ENCODE data around the gene PLEKHJ1.

The PLEKHJ1 gene

GRCh38 chr19:2237869-2238153 is 1.7 kb upstream of the PLEKHJ1 start:
- H3K9me3 ChIP-seq: no peaks in the 10 kb centered on the region
- no peak for DNase-seq
- no peak for TF ChIP-seq CTCF (IDR thresholded peaks at IDR 0.05; ENCODE audit: low read depth, low read length)
- no peaks in the 10 kb centered on the region; the same call in none of the 2 replicates for H3K4me1 ChIP-seq
- H3K27me3 ChIP-seq: no peaks in the 10 kb centered on the region
- peaks cover 56% of the 10 kb centered on the region for H3K36me3 ChIP-seq
- peak overlapping the region; percentile 88 for H3K4me3 ChIP-seq (ENCODE audit: low read depth, low read length)

DNA sequence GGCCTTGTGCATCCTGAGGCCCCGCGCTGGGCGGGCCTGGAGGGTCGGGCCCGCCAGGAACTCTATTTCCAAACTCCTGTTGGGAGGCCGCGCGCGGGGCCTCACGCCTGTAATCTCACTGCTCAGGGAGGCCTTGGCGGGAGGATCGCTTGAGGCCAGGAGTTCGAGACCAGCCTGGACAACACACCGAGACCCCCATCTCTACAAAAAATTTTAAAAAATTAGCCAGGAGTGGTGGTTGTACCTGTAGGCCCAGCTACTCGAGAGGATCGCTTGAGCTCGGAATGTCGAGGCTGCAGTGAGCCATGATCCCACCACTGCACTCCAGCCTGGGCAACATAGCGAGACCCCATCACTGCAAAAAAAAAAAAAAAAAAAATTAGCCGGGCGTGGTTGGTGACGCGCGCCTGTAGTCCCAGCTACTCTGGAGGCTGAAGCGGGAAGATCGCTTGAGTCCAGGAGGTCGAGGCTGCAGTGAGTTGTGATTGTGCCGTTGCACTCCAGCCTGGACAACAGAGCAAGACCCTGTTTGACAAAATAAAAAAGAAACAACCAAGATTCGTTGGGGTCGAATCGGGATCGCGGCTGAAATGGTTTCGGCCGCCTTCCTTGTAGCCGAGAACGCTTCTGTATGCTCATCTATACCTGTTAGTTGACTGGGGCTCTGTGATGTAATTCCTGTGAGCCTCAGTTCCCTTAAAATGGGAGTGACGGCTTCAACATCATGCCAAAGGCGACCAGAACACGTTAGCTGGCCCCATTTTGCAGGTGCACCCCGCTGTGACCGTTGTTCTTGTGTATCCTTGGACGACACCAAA is 1.1 kb upstream of the PLEKHJ1 start:
- Histone ChIP-seq H3K27me3 (no peaks in the 10 kb centered on the region), H3K4me3 (ENCODE audit: low read depth, low read length) (peak overlapping the region; percentile 88), H3K36me3 (peaks cover 56% of the 10 kb centered on the region), H3K4me1 (peaks cover 2% of the 10 kb centered on the region), H3K9me3 (no peaks in the 10 kb centered on the region)
- DNase-seq: no peak
- no peak for TF ChIP-seq CTCF (IDR thresholded peaks at IDR 0.05; ENCODE audit: low read depth, low read length)

DNA sequence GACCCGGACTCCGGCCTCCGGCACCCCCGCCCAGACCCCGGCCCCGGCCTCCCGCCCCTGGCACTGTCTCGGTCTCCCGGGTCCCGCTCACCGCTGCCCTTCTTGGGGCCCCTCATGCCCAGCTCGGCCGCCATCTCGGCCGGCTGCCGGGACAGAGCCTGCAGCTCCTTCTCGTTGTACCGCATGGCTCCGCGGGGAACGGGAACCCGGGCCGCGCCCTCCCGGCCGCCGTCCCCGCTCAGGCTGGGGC is 140 bp downstream of the PLEKHJ1 start:
- TF ChIP-seq CTCF (IDR thresholded peaks at IDR 0.05; ENCODE audit: low read depth, low read length): no peak
- peaks cover 6% of the 10 kb centered on the region for H3K4me1 ChIP-seq
- H3K36me3 ChIP-seq: peaks cover 52% of the 10 kb centered on the region

DNA sequence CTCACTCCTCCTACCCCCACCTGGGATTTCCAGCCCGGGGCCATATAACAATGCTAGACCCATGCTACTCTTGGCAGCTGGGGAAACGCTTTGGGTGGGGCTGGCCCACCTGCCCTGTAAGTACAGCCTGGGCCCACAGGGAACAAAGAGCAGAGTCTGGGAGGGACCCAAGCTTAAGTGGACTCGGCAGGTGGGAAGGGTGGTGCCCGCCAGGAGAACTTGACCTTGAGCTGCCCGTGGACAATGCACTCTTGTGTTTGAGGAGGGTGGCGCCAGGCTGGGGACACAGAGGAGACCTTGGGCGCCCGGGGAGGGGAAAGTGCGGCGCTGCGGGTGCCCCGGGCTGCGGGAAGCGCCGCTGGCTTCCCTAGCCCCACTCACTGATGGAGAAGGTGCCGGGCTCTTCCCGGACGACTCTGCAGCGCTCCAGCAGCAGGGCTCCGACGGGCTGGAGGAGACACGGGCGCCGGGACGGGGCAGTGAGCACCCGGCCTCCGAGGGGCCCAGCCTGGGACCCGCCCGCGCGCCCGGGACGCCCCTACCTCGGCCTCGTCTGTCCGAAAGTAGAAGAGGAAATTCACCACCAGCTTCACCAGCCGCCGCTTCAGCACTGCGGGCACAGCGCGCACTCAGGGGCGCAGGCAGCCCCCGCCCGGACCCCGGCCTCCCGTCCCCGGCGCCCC is 607 bp downstream of the PLEKHJ1 start:
- DNase-seq: no peak
- Histone ChIP-seq H3K4me1 (peaks cover 6% of the 10 kb centered on the region), H3K36me3 (peaks cover 53% of the 10 kb centered on the region), H3K27me3 (no peaks in the 10 kb centered on the region), H3K4me3 (ENCODE audit: low read depth, low read length) (peak overlapping the region; percentile 88), H3K9me3 (no peaks in the 10 kb centered on the region)
- no peak for TF ChIP-seq CTCF (IDR thresholded peaks at IDR 0.05; ENCODE audit: low read depth, low read length)

More for the DNA sequence above, 140 bp downstream of the PLEKHJ1 start:
- DNase-seq: no peak
- no peaks in the 10 kb centered on the region for H3K9me3 ChIP-seq
- no peaks in the 10 kb centered on the region for H3K27me3 ChIP-seq
- H3K4me3 ChIP-seq (ENCODE audit: low read depth, low read length): peak overlapping the region; percentile 88

DNA sequence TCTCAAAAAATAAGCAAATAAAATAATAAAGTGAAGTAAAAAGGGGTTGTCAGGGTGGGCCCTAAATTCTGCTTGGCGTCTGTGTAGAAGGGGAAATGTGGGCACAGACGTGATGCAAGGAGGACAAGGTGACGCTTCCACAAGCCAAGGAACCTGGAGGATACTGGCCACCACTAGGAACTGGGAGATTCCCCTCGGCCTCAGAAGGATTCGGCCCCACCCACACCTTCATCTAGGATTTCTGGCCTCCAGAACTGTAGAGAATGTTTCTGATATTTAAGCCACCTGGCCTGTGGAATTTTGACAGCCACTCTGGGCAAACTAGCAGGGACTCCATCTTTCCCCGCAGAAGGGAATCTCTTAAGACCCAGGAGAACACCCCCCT is 1.1 kb downstream of the PLEKHJ1 start:
- H3K36me3 ChIP-seq: peaks cover 54% of the 10 kb centered on the region
- no peaks in the 10 kb centered on the region for H3K9me3 ChIP-seq
- peak overlapping the region; percentile 88 for H3K4me3 ChIP-seq (ENCODE audit: low read depth, low read length)
- H3K4me1 ChIP-seq: peaks cover 6% of the 10 kb centered on the region
- no peaks in the 10 kb centered on the region for H3K27me3 ChIP-seq
- TF ChIP-seq CTCF (IDR thresholded peaks at IDR 0.05; ENCODE audit: low read depth, low read length): no peak
- no peak for DNase-seq

GRCh38 chr19:2233601-2234280 is 2.4 kb downstream of the PLEKHJ1 start:
- Histone ChIP-seq H3K27me3 (no peaks in the 10 kb centered on the region), H3K4me1 (peaks cover 6% of the 10 kb centered on the region; the same call in 1 of the 2 replicates), H3K9me3 (no peaks in the 10 kb centered on the region), H3K4me3 (ENCODE audit: low read depth, low read length) (no peak overlapping the region), H3K36me3 (peaks cover 65% of the 10 kb centered on the region)
- no peak for DNase-seq
- TF ChIP-seq CTCF (IDR thresholded peaks at IDR 0.05; ENCODE audit: low read depth, low read length): no peak
